ENCODE data around the gene MAP2K1.

Gene MAP2K1

GRCh38 chr15:66422347-66422746 lies 35.6 kb downstream of the MAP2K1 start:
- H3K4me1 ChIP-seq = peaks cover 0 to 10% (median 3%) of the 10 kb centered on the region in 4 donors
- H3K27me3 ChIP-seq = no peaks in the 10 kb centered on the region
- intact Hi-C loops (cut with DNase I; ENCODE audit: low total_unique reads) = no loop called here
- no peak for DNase-seq
- no peaks in the 10 kb centered on the region for H3K9me3 ChIP-seq
- TF ChIP-seq, protein P1, sequence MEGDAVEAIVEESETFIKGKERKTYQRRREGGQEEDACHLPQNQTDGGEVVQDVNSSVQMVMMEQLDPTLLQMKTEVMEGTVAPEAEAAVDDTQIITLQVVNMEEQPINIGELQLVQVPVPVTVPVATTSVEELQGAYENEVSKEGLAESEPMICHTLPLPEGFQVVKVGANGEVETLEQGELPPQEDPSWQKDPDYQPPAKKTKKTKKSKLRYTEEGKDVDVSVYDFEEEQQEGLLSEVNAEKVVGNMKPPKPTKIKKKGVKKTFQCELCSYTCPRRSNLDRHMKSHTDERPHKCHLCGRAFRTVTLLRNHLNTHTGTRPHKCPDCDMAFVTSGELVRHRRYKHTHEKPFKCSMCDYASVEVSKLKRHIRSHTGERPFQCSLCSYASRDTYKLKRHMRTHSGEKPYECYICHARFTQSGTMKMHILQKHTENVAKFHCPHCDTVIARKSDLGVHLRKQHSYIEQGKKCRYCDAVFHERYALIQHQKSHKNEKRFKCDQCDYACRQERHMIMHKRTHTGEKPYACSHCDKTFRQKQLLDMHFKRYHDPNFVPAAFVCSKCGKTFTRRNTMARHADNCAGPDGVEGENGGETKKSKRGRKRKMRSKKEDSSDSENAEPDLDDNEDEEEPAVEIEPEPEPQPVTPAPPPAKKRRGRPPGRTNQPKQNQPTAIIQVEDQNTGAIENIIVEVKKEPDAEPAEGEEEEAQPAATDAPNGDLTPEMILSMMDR (IDR thresholded peaks at IDR 0.05) = no peak
- no peak overlapping the region for H3K27ac ChIP-seq
- H3K4me3 ChIP-seq = no peak overlapping the region
- H3K36me3 ChIP-seq = no peaks in the 10 kb centered on the region

DNA sequence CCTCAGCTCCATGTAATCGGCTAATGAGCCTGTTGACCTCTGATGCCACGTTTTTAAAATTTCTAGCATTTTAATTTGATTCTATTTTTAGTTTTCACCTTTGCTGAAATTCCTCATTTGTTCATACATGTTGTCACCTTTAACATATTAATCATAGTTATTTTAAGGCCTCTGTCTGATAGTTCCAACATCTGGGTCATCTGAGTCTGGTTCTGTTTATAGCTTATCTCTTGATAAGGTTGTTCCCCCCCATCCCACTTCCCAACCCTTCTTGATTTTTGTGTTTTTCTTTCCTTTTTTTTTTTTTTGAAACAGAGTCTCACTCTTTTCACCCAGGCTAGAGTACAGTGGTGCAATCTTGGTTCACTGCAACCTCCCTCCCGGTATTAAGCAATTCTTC lies 36.4 kb downstream of the MAP2K1 start:
- Histone ChIP-seq H3K27ac (no peak overlapping the region), H3K4me3 (no peak overlapping the region), H3K36me3 (no peaks in the 10 kb centered on the region), H3K9me3 (no peaks in the 10 kb centered on the region), H3K27me3 (no peaks in the 10 kb centered on the region), H3K4me1 (peaks cover 0 to 2% (median 0%) of the 10 kb centered on the region in 4 donors)
- intact Hi-C loops (cut with DNase I; ENCODE audit: low total_unique reads) = no loop called here
- TF ChIP-seq, protein P1 (IDR thresholded peaks at IDR 0.05) = no peak
- DNase-seq = no peak

GRCh38 chr15:66424963-66425612 lies 38.4 kb downstream of the MAP2K1 start:
- no peaks in the 10 kb centered on the region for H3K4me1 ChIP-seq
- DNase-seq = no peak
- H3K4me3 ChIP-seq = no peak overlapping the region
- intact Hi-C loops (cut with DNase I; ENCODE audit: low total_unique reads) = no loop called here
- H3K9me3 ChIP-seq = no peaks in the 10 kb centered on the region
- TF ChIP-seq, protein P1 (IDR thresholded peaks at IDR 0.05) = no peak
- no peaks in the 10 kb centered on the region for H3K27me3 ChIP-seq
- no peaks in the 10 kb centered on the region for H3K36me3 ChIP-seq
- no peak overlapping the region for H3K27ac ChIP-seq

GRCh38 chr15:66425837-66426236 lies 39.1 kb downstream of the MAP2K1 start:
- Histone ChIP-seq H3K27ac (no peak overlapping the region), H3K27me3 (no peaks in the 10 kb centered on the region), H3K4me3 (no peak overlapping the region), H3K4me1 (no peaks in the 10 kb centered on the region), H3K36me3 (no peaks in the 10 kb centered on the region), H3K9me3 (no peaks in the 10 kb centered on the region)
- intact Hi-C loops (cut with DNase I; ENCODE audit: low total_unique reads) = no loop called here
- TF ChIP-seq, protein P1 (IDR thresholded peaks at IDR 0.05) = no peak
- DNase-seq = no peak

- H3K27me3 ChIP-seq = no peaks in the 10 kb centered on the region
- no peak overlapping the region for H3K27ac ChIP-seq
- TF ChIP-seq, protein P1 (IDR thresholded peaks at IDR 0.05) = no peak
- no peaks in the 10 kb centered on the region for H3K9me3 ChIP-seq
- no peak overlapping the region for H3K4me3 ChIP-seq
- intact Hi-C loops (cut with DNase I; ENCODE audit: low total_unique reads) = no loop called here
- H3K4me1 ChIP-seq = no peaks in the 10 kb centered on the region
- no peaks in the 10 kb centered on the region for H3K36me3 ChIP-seq
- DNase-seq = no peak
These were observed 42.4 kb downstream of the MAP2K1 start for GRCh38 chr15:66429117-66429516.

DNA sequence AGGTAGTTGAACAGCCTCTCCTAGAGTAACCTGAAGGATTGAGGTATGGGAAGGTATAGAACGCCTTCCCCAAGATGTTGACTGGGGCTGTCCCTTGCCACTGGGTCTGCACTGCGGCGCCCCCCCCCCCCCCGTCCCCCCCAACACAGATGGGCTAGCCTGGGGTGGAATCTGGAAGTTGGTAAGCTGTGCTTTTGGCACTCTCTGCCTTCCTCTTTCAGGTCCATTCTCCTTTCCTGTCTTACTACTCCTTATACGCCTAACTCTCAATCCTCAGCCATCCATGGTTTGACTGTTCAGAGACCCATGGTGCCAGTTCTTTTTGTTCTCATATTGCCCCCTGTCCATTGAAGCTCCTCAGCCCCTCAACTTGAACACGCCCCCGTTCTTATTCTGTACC lies 42.8 kb downstream of the MAP2K1 start:
- Histone ChIP-seq H3K36me3 (no peaks in the 10 kb centered on the region), H3K9me3 (no peaks in the 10 kb centered on the region), H3K27me3 (no peaks in the 10 kb centered on the region), H3K4me1 (no peaks in the 10 kb centered on the region), H3K27ac (no peak overlapping the region), H3K4me3 (no peak overlapping the region)
- TF ChIP-seq, protein P1 (IDR thresholded peaks at IDR 0.05) = no peak
- intact Hi-C loops (cut with DNase I; ENCODE audit: low total_unique reads) = no loop called here
- DNase-seq = no peak
